ENCODE data around the gene PIK3CD.

DNA sequence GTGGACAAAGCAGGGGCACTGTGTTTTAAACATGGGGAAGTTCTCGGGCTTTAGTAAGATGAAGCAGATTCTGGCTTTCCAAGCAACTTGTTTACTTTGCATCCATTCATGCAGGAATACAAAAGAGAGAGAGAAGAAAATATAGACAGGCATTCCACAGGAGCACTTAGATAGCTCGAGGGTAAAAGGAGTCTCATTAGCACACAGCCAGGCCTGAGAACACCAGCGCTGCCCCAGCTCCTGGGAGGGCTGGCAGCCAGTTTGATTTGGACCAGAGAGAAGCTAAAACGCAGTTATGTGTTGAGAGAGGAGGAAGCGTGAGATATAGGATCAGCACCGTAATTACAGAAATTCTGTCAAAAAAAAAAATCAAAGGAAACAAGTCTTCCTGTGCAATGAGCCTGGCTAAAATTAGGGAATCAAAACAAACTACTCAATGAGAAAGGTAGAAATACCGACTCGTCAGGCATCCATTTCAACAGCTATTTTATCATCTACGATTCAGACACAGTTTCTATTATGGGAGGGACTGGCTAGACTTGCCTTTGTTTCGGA lies 104.0 kb downstream of the PIK3CD start:
- TF ChIP-seq, protein P1, sequence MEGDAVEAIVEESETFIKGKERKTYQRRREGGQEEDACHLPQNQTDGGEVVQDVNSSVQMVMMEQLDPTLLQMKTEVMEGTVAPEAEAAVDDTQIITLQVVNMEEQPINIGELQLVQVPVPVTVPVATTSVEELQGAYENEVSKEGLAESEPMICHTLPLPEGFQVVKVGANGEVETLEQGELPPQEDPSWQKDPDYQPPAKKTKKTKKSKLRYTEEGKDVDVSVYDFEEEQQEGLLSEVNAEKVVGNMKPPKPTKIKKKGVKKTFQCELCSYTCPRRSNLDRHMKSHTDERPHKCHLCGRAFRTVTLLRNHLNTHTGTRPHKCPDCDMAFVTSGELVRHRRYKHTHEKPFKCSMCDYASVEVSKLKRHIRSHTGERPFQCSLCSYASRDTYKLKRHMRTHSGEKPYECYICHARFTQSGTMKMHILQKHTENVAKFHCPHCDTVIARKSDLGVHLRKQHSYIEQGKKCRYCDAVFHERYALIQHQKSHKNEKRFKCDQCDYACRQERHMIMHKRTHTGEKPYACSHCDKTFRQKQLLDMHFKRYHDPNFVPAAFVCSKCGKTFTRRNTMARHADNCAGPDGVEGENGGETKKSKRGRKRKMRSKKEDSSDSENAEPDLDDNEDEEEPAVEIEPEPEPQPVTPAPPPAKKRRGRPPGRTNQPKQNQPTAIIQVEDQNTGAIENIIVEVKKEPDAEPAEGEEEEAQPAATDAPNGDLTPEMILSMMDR (conservative IDR thresholded peaks at IDR 0.05; ENCODE audit: low read depth, low read length) = no peak
- TF ChIP-seq MAFK (IDR thresholded peaks at IDR 0.05; ENCODE audit: low read depth, low read length) = no peak
- TF ChIP-seq FOS (IDR thresholded peaks at IDR 0.05; ENCODE audit: low read depth, low read length) = no peak
- TF ChIP-seq CEBPB (IDR thresholded peaks at IDR 0.05; ENCODE audit: low read depth, low read length) = no peak
- TF ChIP-seq POLR2A (IDR thresholded peaks at IDR 0.05; ENCODE audit: low read depth, low read length) = no peak
- TF ChIP-seq SMC3 (IDR thresholded peaks at IDR 0.05; ENCODE audit: low read depth, low read length) = no peak

Measured in IMR-90 (cell line).